HG03565 (cell line): ENCODE data around the gene PCF11.
A peak's percentile ranks its signal among the peaks of the same experiment; 100 is the strongest.
"Not testable (repeated sequence)": the region's sequence is repeated elsewhere in the genome, so short reads cannot be mapped to it uniquely, and the experiment has no call there.

Experiments
- ATAC-seq: cut with Tn5 transposase; IDR thresholded peaks from one replicate; pipeline ENCODE4 v1.9.1; 2021; ENCODE audit warnings: mild to moderate bottlenecking, moderate library complexity; ENCODE audit not compliant: unreplicated experiment

PCF11 gene

DNA sequence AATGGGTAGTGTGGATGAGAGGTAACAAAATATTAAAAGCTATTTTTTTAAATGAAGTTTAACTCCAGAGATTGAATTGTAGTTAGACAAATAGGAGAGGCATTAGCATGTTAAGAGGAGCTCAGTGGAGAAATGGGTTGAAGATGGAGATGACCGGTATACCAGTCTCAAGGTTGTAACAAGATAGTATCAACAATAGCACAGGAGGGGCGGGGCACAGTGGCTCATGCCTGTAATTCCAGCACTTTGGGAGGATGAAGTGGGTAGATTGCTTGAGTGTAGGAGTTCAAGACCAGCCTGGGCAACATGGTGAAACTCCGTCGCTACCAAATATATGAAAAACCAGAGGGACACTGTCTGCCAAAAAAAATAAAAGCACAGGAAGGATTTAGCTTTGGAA is 30.5 kb downstream of the PCF11 start:
- no peak for ATAC-seq

DNA sequence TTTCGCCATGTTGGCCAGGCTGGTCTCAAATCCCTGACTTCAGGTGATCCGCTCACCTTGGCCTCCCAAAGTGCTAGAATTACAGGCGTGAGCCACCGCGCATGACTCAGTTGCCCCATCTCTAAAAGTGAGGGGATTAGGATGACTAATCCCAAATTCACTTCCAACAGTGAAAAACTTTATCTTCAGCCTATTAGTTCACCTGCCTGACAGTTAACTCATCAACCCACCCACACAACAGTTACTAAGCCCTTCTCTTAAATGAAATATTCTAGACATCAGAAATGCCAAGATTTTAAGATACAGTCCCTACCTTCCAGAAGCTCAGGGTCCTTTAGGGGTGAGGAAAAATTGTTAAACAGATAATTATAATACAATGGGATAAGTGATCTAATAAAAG is 34.6 kb downstream of the PCF11 start:
- no peak for ATAC-seq

DNA sequence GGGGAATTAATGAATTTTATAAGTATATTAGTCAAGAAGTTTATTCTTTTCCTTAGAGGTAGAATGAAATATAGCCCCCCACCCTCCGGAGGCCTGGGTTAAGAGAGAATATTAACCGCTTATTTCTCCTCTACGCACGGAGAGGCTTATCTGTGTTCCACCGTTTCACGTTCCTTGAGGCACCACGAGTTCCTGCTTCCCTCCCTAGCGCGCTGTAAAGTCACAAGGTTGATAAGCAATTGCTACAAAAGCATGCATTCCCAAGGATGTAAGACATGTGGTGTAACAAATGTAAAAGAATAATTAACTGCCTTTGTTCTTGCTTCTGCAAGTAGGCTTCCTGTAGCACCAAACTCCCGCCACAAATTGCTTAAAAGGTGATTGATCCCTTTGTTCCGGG is 35.1 kb downstream of the PCF11 start:
- no peak for ATAC-seq

DNA sequence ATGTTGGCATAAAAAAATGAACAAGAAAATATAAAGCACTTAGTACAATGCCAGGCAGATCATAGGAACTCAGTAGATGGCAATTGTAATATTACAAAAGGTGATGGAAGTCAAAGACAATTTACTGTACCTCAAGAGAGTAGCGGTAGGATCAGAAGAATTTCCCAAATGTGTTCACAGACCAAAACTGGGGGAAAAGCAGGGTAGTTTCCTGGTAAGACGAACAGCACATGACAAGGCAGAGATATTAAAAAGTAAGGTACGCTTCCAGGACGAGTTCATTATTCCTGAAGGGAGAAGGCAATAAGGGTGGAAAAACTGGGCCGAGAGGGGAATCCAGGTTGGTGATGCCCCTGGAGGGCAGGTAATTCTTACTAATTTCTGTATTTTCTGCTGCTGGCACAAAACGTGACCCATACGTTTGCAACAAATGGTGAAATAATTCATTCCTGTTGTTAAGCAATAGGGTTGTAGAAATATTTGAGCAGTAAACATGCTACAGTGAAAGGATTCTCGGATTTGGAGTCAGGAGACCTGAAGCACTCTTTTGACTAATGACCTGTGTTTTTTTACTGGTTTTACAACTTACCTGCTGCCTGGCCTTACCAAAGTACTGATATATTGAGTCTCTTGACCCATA is 35.8 kb downstream of the PCF11 start:
- no peak for ATAC-seq

DNA sequence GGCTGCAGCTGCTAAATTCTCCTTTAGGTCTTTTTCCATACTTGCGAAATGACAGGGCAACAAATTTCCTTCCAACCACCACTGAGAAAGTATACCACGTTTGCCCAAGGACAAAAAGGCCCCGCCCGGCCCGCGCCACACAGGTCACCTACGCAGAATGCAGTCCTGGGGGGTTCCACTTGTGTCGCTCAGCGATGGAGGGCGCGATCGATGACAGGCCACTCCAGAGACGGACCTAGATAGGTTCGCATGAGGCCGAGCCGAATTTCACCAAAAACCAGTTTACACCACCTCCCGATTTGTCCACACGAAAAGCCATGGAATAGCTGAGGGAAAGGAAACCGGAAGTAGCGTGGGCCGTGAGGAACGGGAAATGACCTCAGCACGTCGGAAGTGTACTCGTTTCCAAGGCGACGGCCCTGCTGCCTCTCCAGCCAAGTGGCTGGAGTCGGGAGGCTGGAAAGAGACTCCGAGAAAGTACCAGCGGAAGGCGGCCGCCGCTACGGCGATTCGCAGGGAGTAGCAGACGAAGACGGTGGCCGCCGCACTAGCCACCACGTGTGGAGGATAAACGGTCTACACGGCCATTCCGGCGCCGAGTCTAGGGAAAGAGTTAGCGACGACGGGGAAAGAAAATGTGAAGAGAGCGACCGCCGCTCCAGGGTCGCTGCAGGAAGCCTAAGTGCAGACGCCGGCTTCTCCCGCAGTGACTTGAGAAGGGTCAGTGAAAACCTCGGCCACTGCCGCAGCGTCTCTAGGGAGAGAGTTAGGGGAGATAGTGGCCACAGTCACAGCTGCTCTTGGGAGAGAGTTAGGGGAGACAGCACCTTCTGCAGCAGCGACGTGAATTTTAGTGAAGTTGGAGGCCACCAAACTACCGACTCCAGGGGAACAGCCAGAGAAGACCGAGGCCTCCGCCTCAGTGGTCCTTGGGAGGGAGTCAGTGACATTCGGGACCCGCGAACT is 36.7 kb downstream of the PCF11 start, which contains the start of gene ANKRD42:
Gene ANKRD42, plus strand, starts transcription at position 398 of the 966 bp plus-strand sequence. CDS start 959 bp downstream, outside the sequence.
- peak; percentile 89 for ATAC-seq

DNA sequence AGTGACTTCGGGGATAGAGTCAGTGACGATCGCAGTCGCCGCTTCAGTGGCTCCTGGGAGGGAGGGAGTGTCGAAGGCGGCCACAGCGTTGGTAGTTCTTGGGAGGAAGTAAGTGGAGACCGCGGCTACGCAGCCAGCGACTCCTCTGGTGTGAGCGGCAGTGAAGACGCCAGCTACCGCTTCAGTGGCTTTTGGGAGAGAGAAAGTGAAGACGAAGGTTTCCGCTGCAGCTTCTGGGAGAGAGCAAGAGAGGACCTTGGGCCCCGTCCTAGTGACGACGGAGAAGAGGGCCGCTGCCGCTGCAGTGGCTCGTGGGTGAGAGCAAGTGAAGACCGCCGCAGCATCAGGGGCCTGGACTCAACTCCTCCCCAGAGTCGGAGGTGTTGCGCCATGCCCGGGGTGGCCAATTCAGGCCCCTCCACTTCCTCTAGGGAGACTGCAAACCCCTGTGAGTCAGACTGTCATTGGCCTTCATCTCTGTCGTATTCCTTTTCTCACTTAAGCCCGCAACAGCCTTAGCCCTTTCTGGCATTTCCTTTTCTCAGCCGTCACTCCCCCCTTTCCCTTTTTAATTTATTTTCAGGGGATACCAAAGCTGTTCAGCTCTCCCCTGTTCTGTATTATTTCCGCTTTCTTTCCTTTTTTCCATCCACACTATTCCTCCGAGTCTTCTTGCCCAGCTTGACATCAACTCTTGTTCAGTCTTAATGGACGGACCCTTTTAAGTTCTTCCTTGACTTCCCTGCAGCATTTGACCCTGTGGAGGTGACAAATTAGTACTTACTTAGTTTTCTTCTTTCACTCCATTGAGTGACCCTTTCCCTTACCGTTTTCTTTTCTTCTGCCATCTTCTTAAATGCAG is 37.6 kb downstream of the PCF11 start:
- peak; percentile 57 for ATAC-seq

DNA sequence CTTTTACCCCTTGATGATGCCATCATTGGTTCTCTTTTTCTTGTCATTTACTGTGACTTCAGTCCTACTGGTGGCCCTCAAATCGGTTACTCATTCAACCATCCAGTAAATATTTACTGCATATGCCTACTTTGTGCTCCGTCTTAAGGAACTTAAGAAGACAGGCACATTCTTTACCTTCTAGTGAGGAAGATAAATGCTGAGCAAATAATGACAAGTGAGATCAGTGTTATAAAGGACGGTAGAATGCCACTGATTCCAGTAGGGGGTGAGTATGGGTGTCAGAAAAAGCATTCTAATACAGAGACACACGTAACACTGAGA is 38.2 kb downstream of the PCF11 start:
- no peak for ATAC-seq

DNA sequence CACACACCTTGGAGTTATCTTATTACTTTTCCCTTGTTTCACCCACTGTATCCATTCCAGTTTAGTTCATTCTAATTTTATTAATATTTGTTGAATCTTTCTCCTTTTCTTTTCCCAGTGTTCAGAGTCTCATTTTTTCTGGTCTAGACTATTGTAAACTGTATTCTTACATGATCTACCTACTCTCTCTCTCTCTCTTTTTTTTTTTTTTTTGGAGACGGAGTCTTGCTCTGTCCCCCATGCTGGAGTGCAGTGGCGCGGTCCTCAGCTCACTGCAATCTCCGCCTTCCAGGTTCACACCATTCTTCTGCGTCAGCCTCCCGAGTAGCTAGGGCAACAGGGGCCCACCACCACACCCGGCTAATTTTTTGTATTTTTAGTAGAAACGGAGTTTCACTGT is 38.7 kb downstream of the PCF11 start:
- no peak for ATAC-seq

DNA sequence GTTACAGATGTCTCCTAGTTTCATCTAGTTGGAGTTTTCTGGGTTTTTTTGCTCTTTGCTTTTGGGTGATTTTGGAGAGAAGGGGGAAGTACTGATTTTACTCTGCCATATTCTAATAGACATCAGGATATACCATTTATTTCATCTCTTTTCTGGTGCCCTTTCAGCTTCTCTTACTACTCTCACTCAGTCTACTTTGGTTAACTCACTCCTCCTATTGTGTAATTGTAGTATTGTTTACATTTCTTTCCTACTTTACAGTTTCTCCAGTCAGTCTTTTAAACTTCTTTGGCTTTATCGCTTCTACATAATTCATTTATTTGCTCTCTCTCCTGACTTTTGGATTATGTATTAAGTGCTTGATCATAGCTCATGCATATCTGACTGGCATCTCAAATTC is 43.1 kb downstream of the PCF11 start:
- no peak for ATAC-seq

DNA sequence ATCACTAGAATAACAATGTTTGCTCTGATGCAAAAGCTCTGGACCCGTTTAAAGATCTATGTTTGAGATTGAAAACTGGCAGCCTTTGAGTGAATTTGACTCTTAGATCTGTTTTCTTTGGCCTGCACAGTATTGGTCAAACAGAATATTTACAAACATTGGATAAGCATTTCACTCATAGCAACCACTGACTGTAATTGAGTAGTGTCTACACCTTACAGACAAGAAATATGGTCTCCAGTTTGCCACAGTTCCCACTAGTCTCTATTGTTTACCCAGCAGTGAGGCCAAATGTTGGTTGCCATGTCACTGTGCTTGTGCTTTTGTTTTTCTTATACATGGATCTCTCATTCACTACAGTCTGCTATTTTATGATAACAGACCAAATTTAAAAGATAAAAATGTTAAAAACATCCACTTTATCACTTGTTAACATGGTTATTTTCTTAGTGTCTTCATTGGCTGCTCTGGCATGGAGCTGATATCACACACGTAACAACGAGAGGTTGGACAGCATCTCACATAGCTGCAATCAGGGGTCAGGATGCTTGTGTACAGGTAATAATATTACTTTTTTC is 48.8 kb downstream of the PCF11 start:
- ATAC-seq, result no peak

DNA sequence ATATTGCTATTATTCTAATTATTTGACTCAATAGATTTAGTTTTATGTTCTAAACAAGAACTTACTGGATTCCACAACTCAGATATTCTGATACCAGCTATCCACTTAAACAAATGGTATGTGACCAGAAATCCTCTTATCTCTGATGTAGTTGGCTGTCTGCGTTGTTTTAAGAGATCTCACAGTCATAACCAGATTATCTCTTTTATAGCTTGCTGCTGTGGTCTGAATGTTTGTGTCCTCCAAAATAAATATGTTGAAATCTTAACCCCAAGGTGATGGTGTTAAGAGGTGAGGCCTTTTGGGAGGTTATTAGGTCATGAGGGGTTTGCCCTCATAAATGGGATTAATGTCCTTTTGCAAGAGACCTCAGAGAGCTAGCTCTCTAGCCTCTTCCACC is 49.3 kb downstream of the PCF11 start:
- ATAC-seq, result no peak

DNA sequence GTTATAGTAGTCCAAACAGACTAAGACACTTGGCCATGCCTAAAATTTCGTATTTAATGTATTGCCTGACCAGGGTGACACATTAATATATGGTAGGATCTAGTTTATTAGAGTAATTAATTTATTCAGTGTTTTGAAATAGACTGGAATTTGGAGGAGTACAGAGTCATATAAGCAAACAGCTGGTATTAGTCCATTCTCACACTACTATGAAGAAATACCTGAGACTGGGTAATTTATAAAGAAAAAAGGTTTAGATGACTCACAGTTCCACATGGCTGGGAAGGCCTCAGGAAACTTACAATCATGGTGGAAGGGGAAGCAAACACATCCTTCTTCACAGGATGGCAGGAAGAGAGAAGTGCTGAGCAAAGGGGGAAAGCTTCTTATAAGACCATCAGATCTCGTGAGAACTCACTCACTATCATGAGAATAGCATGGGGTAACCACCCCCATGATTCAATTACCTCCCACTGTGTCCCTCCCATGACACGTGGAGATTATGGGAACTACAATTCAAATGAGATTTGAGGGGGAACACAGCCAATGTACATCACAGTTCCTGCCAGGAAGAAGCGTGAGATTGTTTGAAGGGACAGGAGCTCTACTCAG is 49.9 kb downstream of the PCF11 start:
- ATAC-seq, result not testable (repeated sequence)

DNA sequence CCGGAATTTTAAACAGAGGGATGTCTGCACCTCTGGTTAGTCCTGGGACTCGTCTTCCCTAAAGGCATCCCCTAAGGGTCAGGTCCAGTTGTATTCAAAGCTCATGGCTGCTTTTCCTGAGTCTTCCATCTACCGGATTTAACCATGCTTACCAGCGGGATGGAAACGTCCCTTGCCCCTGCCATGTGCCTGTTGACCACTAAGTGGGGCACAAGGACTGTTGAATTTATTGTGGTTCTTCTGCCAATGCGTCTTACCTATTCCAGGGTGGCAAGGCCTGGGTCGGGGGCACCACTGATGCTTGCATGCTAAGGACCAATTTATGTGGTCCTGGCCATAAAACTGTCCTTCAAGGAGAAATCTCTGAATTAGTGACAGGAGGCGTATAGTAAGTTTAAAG is 62.2 kb downstream of the PCF11 start:
- ATAC-seq, result no peak

DNA sequence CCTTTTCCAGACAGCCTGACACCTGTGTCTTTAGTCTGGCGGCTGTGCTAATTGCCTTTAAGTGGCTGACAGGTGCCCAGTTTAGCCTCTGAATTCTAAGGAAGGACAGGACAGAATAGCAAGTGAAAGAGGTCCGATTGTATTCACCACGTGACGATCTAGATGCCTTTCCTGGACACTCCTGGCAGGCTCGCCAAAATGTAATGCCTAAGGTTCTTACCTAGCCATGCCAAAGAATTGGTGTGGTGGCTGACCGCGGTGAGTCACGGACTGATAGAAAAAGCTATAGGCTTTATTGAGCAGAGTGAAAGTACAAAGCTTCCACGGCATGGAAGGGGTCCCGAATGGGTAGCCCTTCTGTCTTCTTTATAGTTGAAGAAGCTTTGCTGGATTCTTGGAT is 63.3 kb downstream of the PCF11 start:
- ATAC-seq, result no peak

DNA sequence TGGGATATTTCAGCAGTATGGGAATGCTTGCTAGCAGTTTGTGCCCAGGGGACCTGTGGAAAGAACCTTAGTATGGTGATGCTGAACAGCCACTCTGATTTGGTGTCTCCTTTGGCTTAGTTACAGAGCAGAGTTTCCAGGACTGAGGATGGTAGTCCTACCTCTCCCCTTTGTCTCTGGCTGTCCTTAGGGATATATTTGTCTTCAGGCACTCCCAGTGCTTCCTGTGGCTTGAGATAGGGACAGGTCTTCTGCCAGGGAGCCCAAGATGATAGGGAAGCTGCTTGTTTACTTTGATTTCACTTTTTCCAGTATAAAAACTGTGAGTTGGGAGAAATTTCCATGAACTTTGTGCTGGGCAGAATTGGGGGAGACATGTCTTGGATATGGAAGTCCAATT is 64.8 kb downstream of the PCF11 start:
- no peak for ATAC-seq

DNA sequence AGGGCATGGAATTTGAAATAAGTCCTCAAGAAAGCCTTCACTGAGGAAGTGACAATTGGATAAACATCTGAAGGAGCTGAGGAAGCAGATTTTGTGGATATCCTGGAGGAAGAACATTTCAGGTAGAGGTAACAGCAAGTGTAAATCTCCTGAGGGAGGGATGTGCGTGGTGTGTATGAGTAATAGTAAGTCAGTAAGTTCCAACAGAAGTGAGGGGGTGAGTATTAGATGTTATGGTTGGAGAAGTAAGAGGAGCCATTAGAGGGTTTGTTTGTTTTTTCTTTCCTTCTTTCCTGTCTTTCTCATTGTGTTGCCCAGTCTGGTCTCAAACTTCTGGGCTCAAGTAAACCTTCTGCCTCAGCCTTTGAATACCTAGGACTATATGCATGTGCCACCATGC is 65.6 kb downstream of the PCF11 start:
- no peak for ATAC-seq

DNA sequence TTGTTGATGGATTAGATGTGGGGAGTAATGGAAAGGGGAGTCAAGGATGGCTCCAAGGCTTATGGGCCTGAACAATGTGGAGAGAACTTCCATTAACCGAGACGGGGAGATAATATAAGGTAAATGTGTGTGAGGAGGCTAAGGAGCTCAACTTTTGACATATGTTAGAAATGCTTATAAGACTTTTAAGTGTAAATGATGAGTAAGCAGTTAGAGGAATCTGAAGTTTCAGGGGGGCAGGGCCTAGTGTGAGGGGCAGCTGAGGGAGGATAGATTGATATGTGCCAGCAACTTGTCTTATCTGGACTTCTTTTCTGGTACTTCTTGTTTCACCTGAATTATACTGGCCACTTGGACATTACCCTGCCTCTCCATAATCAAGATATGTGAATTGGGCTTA is 66.5 kb downstream of the PCF11 start:
- no peak for ATAC-seq

DNA sequence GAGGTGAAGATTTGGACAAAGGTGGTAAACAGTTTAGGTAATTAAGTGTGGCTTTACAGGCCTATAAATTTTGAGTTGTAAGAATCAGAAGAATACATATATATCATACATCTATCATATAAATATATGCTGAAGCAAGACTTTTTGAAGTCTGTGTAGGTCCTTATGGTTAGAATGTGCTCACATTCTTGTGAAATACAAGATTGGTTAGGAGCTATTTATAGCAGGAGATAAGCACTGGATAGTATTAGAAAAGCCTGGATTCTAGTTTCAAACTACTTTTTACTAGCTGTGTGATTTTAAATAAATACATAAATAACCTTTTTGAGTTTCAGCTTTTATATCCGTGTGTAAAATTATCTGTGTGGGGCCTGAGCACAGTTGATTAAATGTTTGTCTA is 78.9 kb downstream of the PCF11 start:
- no peak for ATAC-seq
